Neutrophil (primary cell): ENCODE results near the gene WIPF3.

Experiments used
- H3K27ac ChIP-seq: fragments of 200-600 bp; sonication (generic); 2 replicates; pipeline ENCODE4 v1.5.1; 2016; ENCODE audit warnings: mild to moderate bottlenecking, moderate library complexity
- H3K27me3 ChIP-seq: fragments of 200-600 bp; sonication (generic); 2 replicates; pipeline ENCODE4 v1.6.0; 2016; ENCODE audit warnings: mild to moderate bottlenecking
- H3K36me3 ChIP-seq: fragments of 200-600 bp; sonication (generic); 2 replicates; pipeline ENCODE4 v1.5.1; 2017
- H3K4me1 ChIP-seq, 2 experiments: fragments of 200-600 bp in 1 of 2; sonication (generic) in 1 of 2; 1 replicate in 1 of 2; 2 replicates in 1 of 2; pipeline versions ENCODE4 v1.5.1 to v1.6.1; 2013 to 2016; ENCODE audit warnings: low read depth in 1 of 2, low read length in 1 of 2, mild to moderate bottlenecking in 1 of 2, moderate library complexity in 1 of 2; ENCODE audit not compliant: control insufficient read depth in 1 of 2, insufficient read depth in 1 of 2
- H3K4me3 ChIP-seq, 2 experiments: fragments of 200-600 bp in 1 of 2; sonication (generic) in 1 of 2; 1 replicate in 1 of 2; 2 replicates in 1 of 2; pipeline ENCODE4 v1.5.1; 2013 to 2016; ENCODE audit warnings: low read depth in 1 of 2, low read length in 1 of 2, mild to moderate bottlenecking in 1 of 2, moderate library complexity in 1 of 2
- H3K9me3 ChIP-seq: fragments of 200-600 bp; sonication (generic); 2 replicates; pipeline ENCODE4 v1.5.1; 2016
- TF ChIP-seq, protein P1 (sequence below): fragments of 200-600 bp; sonication (generic); IDR thresholded peaks from 2 replicates; pipeline ENCODE4 v1.5.1; 2016; ENCODE audit warnings: antibody characterized with exemption

Gene WIPF3

DNA sequence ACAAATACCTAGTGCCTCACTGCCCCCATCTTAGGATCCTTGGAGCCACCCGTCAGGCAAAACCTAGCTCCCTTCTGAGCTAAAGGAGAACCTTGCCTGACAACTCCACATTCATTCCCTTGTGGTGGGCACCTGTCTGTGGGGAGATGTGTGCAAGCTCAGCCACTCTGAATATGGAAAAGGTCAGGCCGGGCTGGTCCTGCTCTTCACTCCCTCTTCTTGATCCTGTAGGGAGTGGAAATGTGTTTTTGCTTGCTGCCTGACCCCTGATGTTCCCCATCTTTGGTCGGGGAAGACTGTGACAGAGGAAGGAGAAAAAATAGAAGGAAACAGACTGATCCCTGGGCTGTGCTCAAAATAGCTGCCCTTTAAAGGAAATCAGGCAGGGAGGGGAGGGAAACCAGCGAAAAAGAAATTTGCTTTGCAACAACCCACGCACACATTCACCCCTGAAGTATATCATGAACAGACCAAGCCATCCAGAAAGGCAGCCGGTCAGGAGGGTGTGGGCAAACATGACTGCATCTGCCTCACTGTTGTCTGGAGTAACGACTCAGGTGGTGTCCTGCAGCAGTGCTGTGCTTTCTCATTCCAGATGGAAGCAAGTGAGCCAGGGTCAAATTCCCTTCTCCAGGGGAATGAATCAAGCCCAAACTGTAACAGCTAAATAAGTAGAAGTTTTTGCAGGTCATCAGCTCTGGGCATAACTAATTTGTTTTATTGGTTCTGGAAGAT is 109.3 kb downstream of the WIPF3 start:
- no peaks in the 10 kb centered on the region for H3K36me3 ChIP-seq
- H3K4me3 ChIP-seq, result no peak overlapping the region
- no peaks in the 10 kb centered on the region for H3K4me1 ChIP-seq
- no peak overlapping the region for H3K27ac ChIP-seq
- TF ChIP-seq, protein P1, sequence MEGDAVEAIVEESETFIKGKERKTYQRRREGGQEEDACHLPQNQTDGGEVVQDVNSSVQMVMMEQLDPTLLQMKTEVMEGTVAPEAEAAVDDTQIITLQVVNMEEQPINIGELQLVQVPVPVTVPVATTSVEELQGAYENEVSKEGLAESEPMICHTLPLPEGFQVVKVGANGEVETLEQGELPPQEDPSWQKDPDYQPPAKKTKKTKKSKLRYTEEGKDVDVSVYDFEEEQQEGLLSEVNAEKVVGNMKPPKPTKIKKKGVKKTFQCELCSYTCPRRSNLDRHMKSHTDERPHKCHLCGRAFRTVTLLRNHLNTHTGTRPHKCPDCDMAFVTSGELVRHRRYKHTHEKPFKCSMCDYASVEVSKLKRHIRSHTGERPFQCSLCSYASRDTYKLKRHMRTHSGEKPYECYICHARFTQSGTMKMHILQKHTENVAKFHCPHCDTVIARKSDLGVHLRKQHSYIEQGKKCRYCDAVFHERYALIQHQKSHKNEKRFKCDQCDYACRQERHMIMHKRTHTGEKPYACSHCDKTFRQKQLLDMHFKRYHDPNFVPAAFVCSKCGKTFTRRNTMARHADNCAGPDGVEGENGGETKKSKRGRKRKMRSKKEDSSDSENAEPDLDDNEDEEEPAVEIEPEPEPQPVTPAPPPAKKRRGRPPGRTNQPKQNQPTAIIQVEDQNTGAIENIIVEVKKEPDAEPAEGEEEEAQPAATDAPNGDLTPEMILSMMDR, result no peak
- H3K9me3 ChIP-seq, result no peaks in the 10 kb centered on the region
- H3K27me3 ChIP-seq, result no peaks in the 10 kb centered on the region

DNA sequence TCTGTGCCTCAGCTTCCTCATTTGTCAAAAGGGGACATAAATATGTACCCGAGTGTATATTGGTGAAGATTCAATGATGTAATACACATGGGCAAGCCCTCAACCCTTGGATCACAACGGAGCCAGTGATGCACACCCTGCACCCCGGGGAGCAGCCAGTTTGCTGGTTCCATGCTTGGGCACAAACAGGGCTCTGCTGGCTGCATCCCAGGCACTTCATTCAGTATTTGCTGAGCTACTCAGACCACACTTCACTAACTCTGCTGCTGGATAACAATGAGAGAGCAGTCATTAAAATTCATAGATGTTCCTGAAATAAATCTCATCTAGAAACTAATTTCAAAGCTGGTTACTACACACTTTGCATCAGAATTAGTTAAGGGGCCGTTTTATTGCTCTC is 111.3 kb downstream of the WIPF3 start:
- Histone ChIP-seq H3K9me3 (no peaks in the 10 kb centered on the region), H3K4me3 (no peak overlapping the region), H3K36me3 (no peaks in the 10 kb centered on the region), H3K27me3 (no peaks in the 10 kb centered on the region), H3K27ac (no peak overlapping the region), H3K4me1 (no peaks in the 10 kb centered on the region)
- TF ChIP-seq, protein P1, result no peak

DNA sequence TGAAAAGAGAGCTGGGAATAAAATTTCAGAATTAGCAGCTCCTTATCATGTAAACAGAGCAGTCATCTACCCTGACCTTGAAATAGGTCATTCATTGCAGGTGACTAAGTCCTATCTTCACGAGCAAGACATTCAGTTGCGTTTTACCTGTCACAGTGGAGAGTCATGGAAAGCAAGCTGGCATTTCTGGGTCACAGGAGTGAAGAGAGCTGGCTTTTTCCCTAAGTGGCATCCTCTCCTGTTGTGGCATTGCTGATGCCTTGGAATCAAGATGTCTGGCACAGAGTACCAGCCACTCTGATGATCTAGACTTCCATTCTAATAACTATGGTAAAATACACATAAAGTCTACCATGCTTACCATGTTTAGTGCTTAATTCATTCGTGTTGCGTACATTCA is 112.5 kb downstream of the WIPF3 start:
- H3K27me3 ChIP-seq, result no peaks in the 10 kb centered on the region
- H3K27ac ChIP-seq, result no peak overlapping the region
- H3K9me3 ChIP-seq, result no peaks in the 10 kb centered on the region
- no peaks in the 10 kb centered on the region for H3K36me3 ChIP-seq
- H3K4me3 ChIP-seq, result no peak overlapping the region
- H3K4me1 ChIP-seq, result no peaks in the 10 kb centered on the region
- TF ChIP-seq, protein P1, result no peak

DNA sequence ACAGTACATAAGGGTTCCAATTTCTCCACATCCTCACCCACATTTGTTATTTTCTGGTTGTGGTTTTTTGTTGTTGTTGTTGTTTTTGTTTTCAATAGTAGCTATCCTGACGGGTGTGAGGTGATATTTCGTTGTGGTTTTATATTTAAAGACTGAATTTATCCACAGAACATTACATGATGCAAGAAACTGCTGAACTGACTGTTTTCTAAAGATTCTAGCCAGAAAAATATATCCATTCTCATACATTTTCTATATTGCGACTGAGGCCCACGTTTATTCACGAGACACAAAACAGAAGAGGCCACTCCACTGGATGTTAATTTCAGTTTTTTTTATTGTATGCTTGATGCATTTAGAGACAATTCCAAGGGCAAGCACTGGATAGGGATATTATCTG is 113.5 kb downstream of the WIPF3 start:
- H3K36me3 ChIP-seq, result no peaks in the 10 kb centered on the region
- H3K9me3 ChIP-seq, result no peaks in the 10 kb centered on the region
- no peak overlapping the region for H3K4me3 ChIP-seq
- H3K4me1 ChIP-seq, result no peaks in the 10 kb centered on the region
- no peaks in the 10 kb centered on the region for H3K27me3 ChIP-seq
- TF ChIP-seq, protein P1, result no peak
- no peak overlapping the region for H3K27ac ChIP-seq

DNA sequence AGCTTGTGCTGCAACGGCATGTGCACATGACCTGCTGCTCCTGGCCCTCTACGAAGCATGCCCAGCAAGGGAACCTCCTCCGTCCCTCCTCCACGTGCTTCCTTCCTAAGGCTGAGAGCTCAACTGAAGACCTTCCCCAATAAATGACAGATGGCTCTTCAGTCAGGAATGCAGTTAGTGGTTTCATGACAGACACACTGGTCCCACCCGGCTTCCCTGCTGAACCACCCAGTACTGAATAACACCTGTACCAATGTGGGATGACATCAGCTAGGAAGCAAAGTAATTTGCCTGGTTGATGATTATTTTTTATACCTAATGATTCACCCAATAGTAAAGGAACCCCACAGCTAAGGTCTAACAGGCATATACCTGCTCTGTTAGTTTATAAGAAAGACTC is 114.2 kb downstream of the WIPF3 start:
- Histone ChIP-seq H3K27me3 (no peaks in the 10 kb centered on the region), H3K4me1 (no peaks in the 10 kb centered on the region), H3K4me3 (no peak overlapping the region), H3K36me3 (no peaks in the 10 kb centered on the region), H3K27ac (no peak overlapping the region), H3K9me3 (no peaks in the 10 kb centered on the region)
- TF ChIP-seq, protein P1, result no peak
